NCI-H2081 (cell line): Measurements from ENCODE around the gene PLLP.
A peak's percentile ranks its signal among the peaks of the same experiment; 100 is the strongest.
"Not testable (repeated sequence)": the region's sequence is repeated elsewhere in the genome, so short reads cannot be mapped to it uniquely, and the experiment has no call there.

ENCODE experiments used
- DNase-seq, 2 experiments: peaks; one replicate each; lab custom pipeline; 2025; lab: John Stamatoyannopoulos, UW

PLLP gene

DNA sequence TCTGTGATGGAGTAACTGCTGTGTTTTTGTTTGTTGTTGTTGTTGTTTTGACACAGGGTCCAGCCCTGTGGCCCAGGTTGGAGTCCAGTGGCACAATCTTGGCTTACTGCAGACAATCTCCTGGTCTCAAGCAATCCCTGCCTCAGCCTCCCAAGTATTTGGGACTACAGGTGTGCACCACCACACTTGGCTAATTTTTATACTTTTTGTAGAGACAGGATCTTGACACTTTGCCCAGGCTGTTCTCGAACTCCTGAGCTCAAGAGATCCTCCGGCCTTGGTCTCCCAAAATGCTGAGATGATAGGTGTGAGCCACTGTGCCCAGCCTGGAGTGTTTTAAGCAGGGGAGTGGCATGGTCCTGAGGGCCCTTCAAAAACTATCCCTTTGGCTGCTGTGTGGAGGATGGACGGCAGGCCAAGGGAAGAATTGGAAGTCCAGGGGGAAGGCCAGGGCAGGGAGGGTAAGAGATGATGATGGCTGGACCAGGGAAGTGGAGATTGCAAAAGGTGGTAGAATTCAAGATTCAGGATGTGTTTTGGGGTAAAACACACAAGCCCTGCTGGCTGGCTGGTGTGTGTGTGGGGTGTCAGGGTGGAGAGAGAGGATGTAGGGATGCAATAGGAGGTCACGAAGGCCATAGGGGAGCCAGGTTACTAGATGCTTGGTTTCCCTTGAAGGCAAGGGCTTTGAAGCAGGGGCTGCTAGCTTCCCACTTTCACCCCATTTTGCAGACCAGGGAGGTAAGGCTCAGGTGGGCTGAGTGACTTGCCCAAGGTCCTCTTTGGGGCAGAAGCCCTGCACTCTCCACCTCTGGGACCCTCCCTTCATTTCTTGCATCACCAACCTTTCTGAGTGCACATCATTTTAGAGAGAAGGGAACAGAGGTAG, 18.8 kb upstream of the PLLP start:
- DNase-seq: no peak

DNA sequence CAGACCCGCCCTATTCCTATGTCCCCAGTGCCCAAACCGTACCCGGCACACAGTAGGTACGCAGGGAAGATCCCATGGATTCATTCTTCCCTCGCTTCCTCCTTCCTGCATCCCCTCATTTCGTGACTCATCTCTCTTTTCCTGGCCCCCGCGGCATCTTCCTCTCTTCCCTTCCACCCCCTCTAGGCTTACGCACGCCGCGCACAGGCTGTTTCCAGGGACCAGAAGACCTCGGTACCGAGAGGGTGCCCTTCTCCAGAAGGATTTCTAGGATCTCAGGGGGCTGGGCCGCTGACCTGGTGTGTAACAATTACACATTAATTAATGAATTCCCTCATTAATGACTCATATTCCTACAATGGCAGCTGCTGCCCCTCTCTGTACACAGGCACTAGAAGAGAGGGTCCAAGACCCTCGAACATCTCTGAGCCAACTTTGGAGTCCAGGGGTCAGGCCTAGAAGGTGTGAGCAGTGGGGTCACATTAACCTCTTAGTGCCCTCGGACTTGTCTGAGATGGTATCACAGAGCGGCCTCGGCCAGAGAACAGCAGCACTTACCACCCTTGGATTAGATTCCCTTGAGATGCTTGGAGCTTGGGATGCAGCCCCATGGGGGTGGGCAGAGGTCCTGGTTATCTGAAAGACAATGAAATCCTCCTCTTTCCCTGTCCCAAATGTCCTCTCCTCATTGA, 16.8 kb upstream of the PLLP start:
- DNase-seq: no peak

DNA sequence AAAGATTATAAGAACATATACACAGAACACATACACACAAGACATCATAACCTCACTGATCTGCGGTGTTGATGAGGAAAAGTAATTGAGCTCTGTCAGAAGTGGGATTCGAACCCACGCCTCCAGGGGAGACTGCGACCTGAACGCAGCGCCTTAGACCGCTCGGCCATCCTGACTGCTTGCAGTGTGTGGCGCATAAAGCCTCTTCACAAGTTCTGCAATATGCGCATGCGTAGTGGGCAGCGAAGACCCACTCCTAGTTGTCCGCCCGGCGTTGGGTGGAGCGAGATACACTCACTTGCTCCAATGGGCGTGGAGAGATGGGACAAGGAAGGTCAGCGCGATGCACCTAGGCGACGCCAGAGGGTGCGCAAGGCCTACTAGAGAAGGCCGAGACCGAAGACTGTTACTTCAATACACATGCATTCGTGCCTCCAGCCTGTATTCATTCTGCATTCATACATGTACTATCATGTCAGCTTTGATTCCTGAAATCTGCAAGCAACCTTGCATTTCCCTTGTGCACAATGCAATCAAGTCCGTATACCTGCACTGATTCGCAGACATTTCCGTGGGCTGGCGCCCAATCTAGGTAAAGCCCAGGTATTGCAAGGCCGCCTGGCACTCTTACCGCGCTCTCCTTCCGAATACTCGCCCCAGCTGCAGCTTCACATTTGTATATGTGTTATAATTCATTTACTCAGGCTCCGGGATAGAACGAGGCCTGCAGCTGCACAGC, 16.1 kb upstream of the PLLP start:
- peak; percentile 94 to 96 for DNase-seq

- peak; percentile 67 to 89 for DNase-seq
Measured at GRCh38 chr16:57299719-57300386, 15.4 kb upstream of the PLLP start.

DNA sequence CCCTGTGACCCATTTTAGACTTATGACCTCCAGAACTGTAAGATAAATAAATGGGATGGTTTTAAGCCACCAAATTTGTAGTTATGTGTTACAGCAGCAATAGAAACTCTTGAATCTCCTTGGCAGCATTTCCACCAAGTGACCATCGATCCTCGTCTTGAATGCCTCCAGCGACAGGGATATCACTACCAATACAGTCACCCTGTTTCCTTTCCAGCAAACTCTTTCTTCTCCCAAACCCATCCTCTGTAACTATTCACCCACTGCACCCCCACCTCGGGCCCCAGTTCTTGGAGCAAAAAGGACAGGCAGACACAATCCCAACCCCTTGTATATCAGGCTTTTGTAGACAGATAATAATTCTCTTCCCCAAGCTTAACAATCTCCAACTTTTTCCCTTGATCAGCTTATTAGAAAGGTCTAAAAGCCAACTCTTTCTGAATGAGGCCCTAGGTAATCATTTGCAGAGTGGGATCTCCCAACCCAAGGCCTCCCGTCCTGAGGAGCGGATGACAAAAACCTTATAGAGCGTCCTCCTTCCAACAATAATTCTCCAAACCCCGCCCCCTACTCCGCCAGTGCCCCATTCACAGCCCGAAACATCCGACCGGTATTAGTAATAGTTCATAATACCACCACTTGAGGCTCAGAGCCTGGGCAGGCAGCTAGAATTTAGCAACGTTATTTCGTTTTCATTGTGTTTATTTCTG, 14.7 kb upstream of the PLLP start:
- no peak for DNase-seq

DNA sequence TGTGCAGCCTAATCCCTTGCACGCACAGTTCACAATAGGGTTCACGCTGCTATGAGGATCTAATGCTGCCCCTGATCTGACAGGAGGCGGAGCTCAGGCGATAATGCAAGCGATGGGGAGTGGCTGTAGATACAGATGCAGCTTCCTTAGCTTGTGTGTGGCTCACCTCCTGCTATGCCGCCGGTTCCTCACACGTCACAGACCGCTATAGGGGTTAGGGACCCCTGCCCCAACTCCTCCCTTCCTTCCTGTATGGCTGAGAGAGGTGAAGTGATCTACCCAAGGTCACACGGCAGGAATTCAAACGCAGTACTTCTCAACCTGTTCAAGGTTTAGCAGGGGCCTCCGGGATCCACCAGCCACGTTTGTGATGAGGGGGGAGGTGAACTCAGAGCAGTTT, 13.4 kb upstream of the PLLP start:
- no peak for DNase-seq

GRCh38 chr16:57289391-57290257, 5.2 kb upstream of the PLLP start:
- DNase-seq: no peak

- no peak for DNase-seq
Measured at GRCh38 chr16:57285379-57285778, 907 bp upstream of the PLLP start.

- DNase-seq: no peak
Measured at GRCh38 chr16:57284952-57285363, 486 bp upstream of the PLLP start.

DNA sequence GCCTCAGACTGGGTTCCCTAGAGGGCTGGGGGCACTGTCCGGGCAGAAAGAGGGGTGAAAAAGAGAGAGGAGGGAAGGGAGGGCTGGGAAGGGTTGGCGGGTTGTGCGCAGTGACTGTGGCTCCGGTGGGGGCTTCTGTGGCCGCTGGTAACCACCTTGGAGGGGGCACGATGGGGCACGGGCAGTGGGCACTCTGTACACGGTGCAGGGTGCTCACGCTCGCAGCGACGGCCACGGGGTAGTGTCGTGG, 588 bp downstream of the PLLP start:
- no peak for DNase-seq

DNA sequence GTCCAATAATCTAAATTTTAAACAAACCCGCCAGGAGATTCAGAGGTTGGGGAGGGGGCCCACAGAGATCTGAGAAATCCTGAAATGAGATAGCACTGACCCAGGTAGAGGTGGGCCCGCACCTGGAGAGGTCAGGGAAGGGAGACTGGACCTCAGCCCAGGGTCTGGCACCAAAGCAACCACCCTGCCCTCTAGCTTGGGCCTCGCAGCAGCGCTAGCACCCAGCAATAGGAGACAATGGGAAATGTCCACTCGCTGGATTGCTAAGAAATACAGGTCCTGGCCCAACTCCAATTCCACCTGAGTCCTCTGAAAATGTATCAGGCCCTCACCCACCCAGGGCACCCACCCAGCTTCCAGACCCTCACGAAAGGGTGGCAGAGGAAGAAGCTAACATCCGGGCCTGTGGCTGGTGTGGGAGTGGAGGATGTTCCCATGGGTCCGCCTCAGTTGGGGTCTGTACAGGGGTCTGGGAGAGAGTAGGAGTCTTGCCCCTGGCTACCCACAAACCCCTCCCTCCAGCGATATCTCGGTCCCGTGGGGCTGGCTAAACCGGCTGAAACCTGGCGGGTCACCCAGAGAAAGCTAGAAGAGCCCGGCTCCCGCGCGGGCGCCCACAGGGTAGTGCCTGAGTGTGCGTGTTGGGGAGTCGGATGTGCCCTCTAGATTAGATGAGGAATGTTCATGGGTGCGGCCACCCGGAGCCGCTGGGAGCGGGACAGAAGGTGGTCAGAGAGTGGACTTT, 1.1 kb downstream of the PLLP start:
- no peak for DNase-seq

- no peak for DNase-seq
Measured at GRCh38 chr16:57282510-57283213, 1.8 kb downstream of the PLLP start.

DNA sequence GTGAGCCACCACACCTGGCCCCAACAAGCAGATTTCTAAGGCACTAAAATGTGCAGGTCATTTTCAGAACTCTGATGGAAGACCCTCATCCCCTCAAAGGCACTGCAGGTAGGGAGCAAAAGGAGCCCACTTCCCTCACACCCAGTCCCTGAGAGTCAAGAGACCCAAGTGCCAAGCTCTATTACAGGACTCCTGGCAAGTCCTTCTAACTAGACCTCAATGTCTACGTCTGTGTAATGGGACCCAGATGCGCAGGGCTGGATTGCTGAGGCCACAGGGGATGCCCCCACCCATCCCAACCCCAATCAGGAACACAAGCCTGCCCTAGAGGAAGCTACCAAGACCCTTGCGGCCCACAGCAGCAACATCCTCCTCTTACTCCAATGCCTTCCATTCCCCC, 2.7 kb downstream of the PLLP start:
- DNase-seq: no peak

DNA sequence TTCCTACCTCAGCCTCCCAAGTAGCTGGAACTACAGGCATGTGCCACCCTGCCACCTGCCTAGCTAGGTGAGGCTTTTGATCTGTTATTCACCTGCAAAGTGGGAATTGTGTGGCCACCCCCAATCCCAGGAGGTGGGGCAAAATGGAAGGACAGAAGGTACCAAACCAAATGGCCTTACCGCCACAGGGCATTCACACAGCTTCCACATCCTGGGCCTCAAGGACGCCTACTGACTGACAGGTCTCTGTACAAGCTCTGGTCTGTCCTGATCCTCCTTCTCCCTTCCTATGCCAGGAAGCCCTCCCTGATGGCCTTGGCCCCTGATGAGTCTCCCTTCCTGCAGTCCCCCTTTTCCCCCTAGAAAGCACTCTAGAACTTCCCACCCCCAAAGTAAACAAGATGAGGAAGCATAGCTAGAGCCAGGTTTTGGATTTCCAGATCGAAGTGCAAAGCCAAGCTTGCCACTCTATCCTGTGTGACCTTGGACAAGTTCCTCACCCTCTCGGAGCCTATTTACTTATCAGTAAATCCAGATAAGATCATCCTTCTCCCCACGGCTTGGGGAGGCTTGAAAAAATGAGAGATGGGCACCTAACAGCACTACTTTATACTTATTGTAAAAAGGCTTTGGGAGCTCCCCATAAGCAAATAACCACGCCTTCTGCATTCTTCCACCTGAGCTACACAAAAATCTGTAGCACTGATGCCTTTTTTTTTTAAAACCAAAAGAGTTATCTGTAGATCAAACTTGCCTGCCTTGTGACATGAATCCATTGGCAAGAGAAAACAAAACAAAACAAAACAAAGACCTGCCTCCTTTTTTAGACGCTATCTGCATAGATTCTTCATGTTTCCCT, 4.5 kb downstream of the PLLP start:
- DNase-seq: no peak

DNA sequence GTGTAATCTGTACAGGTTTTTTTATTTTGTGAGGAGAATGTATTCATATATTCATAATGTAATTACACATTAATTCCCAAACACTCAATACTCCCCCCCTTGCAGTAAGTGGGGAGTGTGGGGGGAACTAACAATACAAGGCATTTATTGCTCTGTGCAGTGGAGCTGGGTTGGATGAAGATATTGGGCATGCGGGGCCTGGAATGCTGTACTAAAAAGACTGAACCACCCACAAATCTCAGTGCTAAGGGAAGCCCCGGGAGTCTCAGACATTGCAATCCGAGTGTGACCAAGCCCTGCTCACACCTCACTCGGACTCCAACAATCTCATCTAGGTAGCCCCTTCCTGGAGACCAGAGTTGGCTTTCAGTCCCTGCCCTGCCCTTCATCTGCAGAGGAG, 6.0 kb downstream of the PLLP start:
- no peak for DNase-seq

DNA sequence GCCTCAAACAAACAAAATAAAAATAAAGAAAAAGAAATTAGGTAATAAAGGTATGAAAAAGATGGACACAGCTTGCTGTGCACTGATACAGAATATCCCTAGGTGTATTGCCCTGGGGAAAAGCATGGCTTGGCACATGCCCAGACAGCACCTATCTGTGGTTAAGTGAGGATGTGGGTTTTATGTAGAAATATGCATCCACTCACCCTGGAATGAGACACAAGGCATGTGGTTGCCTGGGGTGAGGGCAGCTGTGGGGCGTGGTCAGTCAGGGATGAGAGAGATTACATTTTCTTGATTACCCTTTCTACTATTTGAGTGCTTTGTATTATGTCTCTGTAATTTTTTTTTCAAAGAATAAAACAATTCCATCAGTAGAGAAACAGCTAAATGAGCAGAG, 6.9 kb downstream of the PLLP start:
- DNase-seq: no peak

DNA sequence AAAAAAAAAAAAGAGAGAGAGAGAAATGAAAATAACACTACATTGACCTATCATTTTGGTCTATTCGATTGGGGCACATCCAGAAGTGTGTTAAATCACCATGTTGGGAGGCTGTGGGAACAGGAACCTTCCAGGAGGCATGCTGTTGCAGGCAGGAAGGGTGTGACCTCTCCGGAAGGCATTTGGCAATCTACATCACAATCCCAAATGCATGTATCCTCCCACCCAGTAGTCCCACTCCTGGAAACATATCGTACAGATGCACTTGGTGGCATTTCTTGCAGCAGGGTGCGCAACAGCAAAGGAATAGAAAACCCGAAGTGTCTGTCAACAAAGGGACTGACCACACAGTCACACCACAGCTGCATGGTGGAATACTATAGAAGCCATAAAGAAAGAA, 7.9 kb downstream of the PLLP start:
- no peak for DNase-seq

GRCh38 chr16:57275946-57276345, 8.5 kb downstream of the PLLP start:
- DNase-seq: not testable (repeated sequence)

GRCh38 chr16:57273826-57274225, 10.6 kb downstream of the PLLP start:
- no peak for DNase-seq
